Midbrain (tissue), 1 donor: ENCODE measurements around the gene CYP4F22.
"Not testable (repeated sequence)": the region's sequence is repeated elsewhere in the genome, so short reads cannot be mapped to it uniquely, and the experiment has no call there.

Experiments used
- DNase-seq: peaks from one replicate; lab custom pipeline; 2025; lab: John Stamatoyannopoulos, UW

CYP4F22 gene

DNA sequence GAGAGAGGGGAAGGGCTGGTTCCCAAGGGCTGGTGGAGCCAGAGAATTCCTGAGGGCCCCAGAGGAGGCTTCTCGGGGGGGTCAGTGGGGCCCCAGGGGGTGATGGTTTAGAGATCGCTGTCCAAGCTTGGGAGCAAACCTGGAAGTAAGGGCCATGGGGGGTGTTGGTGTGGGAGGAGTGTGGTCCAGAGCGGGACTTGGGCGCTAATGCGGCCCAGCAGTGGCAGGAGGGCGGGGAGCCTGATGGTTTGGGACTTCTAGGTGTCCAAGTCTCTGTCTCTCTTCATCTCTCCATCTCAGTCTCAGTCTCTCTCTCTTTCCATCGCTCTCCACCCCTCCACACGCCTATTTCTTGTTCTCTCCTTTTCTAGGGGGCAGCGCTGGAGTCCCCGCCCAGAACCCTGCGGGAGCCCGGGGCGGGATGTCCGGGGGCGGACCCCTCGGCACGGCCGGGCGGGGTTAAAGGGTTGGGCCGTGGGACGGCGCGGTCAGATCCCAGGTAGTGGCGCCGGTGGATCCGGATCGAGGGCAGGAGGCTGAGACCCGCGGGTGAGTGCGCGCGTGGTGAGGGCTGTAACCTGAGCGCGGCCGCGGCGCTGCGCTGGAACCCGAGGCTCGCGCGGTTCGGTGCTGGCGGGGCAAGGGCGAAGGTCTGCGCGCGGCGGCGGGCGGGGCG is at the start of gene CYP4F22:
Gene CYP4F22 (plus strand): TSS at position 491 of the 676 bp plus-strand sequence. CDS start 16,812 bp downstream, outside the sequence.
- DNase-seq: no peak

DNA sequence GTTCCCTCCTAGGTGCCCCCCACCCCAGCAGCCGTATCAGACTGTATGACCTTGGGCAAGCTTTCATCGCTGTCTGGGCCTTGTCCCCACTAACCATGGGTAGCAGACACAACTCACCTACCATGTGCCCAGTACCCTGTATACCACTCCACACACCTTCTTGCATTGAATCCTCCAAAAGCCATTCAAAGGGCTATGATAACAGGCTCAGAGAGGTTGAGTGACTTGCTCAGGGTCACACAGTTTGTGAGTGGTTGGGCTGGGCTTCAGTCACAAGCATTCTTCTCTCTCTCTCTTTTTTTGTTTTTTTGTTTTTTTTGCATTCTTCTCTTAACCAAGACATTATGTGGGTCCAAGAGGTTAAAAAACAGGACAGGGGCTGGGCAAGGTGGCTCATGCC is 46.6 kb upstream of the CYP4F22 start:
- no peak for DNase-seq

DNA sequence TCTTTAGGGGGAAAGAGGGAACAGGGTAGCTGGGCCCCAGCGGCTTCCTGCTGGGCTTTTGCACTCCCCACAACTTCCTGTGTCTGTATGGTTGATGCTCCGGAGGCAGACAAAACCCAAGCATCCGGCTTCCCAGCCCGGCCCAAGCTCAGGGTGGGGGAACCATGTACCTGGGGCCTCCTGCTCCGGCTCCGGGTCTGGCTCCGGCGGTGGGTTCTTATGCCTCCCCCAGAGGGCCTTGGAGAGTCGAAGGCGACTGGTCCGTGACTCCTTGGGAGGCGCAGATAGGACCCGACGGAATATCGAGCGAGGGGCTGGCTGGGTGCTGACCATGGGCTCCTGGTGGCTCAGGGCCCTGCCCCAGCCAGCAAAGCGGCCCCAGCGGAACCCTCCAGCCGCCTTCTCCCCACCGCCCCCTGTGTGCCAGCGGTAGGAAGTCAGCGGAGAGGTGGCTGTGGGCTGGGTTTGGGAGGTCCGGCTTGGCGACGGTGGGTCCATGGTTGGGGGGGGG is 44.4 kb upstream of the CYP4F22 start:
- DNase-seq: no peak

DNA sequence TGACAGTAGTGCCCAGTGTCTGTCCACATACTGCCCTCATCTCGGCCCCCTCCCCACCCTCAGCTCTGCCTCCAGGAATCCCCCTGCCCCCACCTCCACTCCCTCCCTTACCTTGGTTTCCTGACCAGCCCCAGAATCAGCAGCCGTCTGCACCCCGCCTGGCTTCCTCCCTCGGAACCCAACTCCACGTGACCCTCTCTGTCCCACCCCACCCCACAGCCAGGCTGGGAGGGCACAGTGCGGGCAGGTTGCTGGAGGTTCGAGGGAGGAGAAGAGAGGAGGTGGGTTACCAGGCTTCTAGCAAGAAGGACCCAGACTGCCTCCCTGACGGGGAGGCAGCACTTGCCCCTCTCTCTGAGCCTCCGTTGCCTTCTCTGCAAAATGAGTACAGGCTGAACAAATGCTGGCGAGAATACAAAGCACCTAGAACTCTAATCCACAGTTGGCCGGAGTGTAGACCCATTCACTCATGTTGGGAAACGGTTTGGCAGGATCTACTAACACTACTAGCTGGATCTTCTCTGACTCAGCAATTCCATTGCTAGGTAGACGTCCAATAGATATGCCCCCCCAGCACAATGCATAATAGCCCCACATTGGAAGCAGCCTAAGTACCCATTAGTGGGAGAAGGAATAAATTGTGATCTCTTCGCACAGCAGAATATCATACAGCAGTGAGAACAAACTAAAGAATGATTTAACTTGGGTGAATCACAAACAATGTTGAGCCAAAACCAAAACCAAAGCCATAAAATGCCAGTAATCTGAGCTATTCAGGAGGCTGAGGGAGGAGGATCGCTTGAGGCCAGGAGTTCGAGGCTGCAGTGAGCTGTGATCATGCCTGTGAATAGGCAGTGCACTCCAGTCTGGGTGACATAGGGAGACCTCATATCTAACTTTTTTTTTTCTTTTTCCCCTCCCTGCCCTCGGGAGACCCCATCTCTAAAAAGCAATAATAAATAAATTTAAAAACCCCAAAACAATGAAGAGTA is 43.6 kb upstream of the CYP4F22 start, which contains the start of gene RASAL3:
Gene RASAL3 (minus strand): TSS at position 151 of the 992 bp plus-strand sequence. CDS start 186 bp downstream, outside the sequence.
- no peak for DNase-seq

DNA sequence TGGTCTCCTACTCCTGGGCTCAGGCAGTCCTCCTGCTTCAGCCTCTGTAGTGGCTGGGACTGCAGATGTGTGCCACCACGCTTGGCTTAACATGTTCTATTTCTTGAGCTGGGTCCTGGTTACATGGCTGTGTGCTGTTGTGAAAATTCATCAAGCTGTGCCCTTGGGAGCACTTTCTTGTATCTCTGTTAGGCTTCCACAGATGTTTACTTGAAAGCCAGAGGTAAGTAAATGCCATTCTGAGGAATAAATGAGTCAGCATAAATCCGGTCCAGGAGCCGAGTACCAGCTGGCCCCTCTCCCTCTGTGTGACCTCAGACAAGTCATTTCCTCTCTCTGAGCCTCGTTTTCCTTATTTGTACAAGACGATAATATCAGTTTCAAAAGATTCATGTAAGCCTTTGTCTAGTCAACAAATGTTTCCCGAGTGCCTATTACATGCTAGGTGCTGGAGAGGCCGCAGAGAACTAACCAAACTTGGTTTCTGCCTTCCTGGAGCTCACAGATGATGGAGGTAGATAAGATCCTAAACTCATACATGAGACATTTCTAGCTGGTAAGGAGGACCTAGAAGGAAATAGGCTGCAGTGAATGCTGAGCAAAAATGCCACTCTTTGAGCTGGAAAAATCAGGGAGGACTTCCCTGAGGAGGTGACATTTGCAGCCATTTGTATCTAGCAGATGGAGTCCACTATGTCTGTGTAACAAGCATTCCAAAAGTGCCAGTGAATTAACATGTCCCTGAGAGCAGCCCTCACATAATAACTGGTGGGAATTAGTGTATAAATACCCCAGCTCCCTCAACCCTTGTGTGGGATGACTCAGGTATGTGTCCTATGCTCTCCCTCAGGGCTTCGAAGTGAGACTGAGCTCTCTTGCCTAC is 41.2 kb upstream of the CYP4F22 start:
- DNase-seq: no peak

DNA sequence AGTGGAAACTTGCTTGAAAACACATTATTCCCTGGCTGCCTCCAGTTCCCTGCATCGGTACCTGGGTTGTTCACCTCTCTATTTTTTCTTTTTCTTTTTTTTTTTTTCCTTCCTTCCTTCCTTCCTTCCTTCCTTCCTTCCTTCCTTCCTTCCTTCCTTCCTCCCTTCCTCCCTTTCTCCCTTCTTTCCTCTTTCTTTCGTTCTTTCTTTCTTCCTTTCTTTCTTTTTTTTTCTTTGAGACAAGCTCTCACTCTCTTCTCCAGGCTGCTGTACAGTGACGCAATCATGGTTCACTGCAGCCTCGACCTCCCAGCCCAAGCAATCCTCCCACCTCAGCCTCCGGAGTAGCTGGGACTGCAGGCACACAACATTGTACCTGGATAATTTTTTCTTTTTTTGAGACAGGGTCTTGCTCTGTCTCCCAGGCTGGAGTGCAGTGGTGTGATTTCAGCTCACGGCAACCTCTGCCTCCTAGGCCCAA is 40.6 kb upstream of the CYP4F22 start:
- no peak for DNase-seq

DNA sequence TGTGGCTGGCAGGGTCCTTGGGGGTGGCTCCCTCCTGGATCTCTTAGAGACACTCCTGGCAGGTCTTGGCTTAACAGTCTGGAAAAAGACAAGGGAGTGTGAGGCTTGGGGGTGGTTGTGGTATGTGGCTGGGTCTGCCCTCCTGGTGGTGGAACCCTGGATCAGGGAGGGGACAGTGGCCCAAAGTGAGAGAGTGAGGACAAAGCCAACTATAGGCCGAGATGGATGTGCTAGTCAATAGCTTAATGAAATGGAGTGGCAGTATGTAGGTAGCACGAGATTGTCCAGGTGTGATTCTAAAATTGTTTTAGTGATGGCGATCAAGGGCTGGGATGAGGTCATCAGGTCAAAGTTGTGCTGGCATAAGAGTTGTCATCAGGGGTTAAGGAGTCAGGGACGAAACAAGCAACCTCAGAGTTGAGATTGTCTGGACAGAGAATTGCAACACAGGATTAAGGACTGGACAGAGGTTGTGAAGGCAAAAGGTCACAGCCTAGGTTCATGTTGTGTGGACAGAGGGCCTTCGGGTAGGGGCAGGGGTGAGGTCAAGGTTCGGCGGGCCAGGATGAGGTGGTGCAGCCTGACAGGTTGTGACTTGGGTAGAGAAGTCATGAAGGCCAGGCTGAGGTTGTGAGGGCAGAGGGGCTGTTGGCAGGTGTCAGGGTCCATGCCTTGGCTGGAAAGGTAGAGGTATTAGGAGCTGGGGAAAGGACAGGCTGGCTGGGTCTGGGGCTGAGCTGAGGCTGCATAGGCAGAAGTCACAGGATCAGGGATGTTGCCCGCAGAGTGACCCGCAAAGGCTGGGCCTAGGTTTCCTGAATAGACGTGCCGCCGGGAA is 39.4 kb upstream of the CYP4F22 start:
- DNase-seq: no peak

DNA sequence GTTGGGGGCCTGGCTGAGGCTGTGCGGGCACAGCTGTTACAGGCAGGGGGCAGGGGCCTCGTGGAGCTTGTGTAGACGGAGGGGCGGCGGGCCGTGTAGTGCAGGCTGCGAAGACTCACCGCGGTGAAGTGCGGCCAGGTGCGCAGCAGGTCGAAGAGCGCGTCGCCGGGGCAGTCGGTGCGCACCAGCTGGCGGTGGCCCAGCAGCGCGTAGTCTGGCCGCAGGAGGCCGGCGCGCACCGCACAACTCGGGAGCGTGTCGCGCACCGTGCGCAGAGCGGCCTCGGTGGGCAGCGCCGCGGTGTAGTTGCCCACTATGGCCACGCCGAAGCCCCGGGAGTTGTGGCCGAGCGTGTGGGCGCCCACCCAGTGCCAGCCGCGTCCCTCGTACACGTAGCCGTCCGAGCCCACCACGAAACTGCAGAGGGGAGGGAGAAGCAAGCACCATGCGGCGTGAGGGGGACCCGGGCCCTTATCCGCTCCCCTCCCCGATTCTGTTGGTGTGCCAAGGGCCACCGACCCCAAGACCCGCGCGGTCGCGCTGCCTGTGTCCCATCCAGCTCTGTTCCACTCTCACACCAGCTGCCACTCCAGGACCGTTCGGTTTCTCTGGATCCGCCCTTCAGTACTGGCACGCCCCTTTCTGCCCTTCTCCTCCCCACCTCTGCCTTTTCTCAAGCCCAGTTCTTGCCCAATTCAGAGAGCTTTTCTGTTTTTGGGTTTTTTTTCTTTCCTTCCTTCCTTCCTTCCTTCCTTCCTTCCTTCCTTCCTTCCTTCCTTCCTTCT is 38.6 kb upstream of the CYP4F22 start:
- no peak for DNase-seq

DNA sequence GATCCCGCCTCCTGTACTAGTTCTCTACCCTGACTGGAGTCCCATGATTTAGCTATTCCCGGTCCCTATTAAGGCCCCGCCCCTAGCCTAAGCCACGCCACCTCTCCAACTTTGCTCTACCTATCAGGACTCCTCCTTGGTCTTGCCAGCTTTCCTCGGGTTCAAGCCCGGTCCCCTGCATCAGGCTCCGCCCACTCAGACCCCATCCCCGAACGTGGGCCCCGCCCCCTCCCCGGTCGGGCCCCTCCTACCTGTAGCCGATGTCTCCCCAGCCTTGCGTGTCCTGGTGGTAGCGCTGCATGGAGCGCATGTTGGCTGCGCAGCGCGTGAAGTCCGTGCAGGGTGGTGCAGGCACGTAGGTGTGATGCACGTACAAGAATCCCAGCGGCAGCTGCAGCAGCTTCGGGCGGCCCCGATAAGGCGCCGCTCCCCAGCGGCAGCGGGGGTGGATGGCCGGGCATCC is 36.7 kb upstream of the CYP4F22 start:
- DNase-seq: no peak

DNA sequence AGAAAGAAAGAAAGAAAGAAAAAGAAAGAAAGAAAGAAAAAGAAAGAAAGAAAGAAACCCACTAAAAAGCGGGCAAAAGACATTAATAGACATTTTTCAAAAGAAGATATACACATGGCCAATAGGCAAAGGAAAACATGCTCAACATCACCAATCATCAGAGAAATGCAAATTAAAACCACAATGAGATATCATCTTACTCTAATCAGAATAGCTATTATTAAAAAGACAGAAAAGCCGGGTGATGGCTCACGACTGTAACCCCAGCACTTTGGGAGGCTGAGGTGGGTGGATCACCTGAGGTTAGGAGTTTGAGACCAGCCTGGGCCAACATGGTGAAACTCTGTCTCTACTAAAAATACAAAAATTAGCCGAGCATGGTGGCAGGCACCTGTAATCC is 34.5 kb upstream of the CYP4F22 start:
- not testable (repeated sequence) for DNase-seq

DNA sequence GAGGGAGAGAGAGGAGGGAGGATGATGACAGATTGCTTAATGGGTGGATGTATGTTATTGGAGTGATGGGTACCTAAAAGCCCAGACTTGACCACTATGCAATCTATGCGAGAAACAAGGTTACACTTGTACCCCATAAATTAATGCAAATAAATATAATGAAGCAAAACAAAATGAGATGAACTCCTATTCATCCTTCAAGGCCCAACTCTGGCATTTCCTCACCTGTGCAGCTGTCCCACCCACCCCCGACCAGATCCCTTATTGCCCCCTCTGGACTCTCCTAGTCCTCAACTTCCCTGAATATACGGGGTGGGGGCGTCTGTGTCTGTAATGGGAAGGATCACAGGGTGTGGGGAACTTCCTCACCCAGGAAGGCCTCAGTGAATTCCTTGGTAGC is 33.2 kb upstream of the CYP4F22 start:
- DNase-seq: no peak

DNA sequence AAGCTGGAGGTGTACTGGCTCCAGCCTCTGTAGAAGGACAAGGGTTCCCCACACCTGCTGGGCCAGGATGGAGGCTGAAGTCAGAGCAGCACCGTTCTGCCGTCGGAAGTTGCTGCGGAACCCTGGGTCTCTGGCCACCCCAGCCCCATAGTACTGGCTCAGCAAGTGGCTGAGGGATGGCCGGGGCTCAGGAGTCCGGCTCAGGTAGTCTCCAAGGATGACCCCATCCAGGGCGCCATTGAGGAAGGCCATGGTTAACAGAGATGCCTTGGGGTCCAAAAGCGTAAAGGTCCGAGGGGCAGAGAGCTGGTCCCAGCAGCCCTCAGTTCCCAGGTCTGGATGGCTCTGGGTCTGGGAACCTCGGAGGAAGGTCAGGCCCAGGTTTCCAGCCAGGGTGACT is 32.7 kb upstream of the CYP4F22 start:
- no peak for DNase-seq

DNA sequence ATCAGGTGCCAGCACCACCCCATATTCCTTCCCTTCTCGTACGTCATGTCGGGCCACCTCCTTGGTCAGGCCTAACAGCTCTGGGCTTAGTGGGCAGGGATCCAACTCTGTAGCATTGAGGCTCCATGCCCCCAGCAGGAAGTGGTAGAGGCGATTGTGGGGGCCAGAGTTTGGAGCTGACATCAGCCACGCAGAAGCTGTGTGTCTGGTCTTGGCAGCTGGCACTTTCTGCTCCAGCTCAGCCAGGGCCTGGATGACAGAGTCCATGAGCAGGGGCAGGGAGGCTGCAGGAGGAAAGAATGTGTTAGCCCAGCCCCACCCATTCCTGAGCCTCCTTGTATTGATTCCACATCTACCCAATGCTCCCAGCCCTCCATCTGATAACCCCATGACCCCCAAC is 32.0 kb upstream of the CYP4F22 start:
- no peak for DNase-seq

DNA sequence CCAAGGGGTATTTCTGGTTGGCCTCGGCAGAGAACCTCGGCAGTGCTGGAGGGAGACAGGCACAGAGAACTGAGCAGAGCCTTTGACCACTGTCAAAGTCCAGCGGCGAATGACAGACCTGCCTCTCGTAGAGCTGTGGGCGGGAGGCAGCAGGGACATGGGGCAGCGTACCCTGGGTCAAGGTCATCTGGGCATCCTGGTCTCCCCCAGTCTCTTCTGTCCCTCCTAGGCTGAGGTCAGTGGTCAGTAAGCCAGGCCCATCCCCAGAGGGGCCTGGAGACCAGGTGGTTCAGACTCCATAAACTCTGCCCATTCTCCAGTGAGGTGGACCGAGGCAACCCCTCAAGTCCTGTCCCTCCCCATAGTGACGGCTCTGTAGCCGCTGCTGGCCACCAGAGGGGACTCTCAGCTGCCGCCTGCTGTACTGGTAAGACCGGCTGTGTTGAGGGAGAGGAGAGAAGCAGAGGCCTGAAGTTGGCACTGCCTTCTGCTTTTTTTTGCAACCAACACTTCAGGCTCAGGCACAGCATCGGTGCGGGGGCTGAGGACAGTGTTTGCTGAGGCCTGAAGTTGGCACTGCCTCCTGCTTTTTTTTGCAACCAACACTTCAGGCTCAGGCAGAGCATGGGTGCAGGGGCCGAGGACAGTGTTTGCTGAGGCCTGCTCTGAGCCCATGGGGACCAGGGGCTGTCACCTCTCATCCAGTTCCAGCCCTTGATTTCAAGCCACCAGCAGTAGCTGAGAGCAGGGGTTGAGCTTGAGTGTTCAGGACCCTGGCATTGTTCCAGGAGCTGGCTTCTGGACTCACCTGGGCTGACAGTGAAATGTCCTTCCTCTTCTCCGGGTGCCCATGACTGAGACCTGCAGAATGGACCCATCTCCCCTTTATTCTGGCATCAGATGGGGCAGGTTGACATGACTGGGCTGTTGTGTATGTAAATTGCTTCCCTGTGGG is 28.7 kb upstream of the CYP4F22 start, which contains the start of gene PGLYRP2:
Gene PGLYRP2 (minus strand): TSS at position 111 of the 955 bp plus-strand sequence. CDS start 130 bp downstream, outside the sequence.
- no peak for DNase-seq

DNA sequence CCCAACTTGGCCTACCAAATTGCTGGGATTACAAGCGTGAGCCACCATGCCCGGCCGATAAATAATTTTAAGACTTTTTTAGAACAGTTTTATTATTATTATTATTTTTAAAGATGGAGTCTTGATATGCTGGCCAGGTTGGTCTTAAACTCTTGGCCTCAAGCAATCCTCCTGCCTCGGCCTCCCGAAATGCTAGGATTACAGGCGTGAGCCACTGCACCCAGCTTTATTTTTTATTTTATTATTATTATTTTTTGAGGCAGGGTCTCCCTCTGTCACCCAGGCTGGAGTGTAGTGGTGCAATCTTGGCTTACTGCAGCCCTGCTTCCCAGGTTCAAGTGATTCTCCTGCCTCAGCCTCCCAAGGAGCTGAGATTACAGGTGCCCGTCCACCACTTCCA is 27.3 kb upstream of the CYP4F22 start:
- DNase-seq: not testable (repeated sequence)

DNA sequence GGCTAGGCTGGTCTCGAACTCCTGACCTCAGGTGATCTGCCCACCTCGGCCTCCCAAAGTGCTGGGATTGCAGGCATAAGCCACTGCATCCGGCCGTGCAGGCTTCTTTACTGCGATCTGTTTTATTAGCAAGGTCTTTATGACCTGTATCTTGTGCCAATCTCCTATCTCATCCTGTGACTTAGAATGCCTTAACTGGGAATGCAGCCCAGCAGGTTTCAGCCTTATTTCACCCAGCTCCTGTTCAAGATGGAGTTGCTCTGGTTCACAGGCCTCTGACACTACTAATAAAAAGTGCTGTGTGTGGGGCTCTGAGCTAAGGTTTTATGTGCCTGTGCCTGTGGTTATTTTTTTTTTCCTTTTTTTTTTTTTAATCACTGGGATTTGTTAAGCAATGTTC is 22.6 kb upstream of the CYP4F22 start:
- DNase-seq: not testable (repeated sequence)

DNA sequence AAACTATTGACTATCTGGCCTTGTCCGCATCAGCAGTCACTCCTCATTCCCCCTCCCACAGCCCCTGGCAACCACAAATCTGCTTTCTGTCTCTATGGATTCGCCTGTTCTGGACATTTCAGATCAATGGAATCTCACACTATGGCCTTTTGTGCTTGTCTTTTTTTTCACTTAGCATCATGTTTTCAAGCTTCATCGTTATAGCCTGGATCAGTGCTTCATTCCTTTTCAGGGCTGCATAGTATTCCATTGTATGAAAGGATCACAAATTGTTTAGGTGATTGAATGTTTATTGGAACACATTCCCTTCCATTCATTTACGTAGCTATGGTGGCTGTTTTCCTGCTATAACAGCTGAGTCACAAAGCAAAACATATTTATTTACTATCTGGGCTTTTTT is 21.3 kb upstream of the CYP4F22 start:
- DNase-seq: no peak

DNA sequence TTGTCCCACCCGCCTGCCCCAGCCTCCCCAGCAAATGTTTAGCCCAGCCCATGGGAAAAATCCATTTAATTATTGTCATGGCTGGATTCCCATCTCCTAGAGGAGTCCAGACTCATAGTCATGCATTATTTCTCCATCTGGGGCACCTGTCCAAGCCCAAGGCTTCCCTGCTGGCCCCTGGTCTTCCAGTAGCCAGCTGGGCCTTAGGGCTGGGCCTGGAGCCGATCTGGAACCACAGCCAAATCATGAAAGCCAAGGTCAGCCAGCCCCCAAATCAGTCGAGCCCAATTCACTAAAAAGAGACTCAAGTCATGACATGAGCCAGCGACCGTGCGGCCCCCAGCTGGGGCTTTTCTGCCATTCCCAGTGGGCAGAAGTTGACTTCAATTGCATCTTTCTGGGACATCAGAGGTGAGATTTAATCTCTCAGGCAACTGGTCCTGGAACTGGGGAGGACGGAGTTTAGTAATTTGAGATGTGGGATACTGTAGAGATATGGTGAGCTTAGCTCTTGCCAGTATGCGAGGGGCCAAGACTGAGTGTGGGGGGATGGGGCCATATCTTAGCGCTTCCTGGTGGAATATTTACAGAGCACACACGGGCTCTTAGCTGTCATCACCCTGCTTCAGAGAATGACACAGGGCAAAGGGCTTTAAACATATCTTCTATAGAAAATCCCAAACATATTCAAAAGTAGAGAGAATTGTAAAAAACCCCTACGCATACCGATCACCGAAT is 19.7 kb upstream of the CYP4F22 start:
- no peak for DNase-seq
